Stimulated activated naive CD8-positive, alpha-beta T cell treated with anti-CD3 and anti-CD28 coated beads, Interleukin-15, Interleukin-2, amounts not matched to agents 100 U/mL and 50 U/mL, for 24 hours (primary cell): ENCODE data around the gene CAMK2D.
"Not testable (repeated sequence)": the region's sequence is repeated elsewhere in the genome, so short reads cannot be mapped to it uniquely, and the experiment has no call there.

Experiments used
- ATAC-seq: fragments of 150-1000 bp; cut with Tn5 transposase; one replicate; pipeline ENCODE4 v1.10.0; 2021
- DNase-seq: peaks from one replicate; pipeline ENCODE4 v3.0.0; 2021

The CAMK2D gene

GRCh38 chr4:113730467-113731216, 30.9 kb downstream of the CAMK2D start:
- DNase-seq (no peak), ATAC-seq (peak; percentile 74)

- ATAC-seq, result no peak
Observed at GRCh38 chr4:113727802-113728201, 33.7 kb downstream of the CAMK2D start.

GRCh38 chr4:113725963-113726362, 35.6 kb downstream of the CAMK2D start:
- ATAC-seq (no peak), DNase-seq (no peak)

More at GRCh38 chr4:113727802-113728201, 33.7 kb downstream of the CAMK2D start:
- DNase-seq, result no peak

- no peak for ATAC-seq
- no peak for DNase-seq
Observed at GRCh38 chr4:113718252-113718651, 43.3 kb downstream of the CAMK2D start.

- ATAC-seq (no peak), DNase-seq (no peak)
Observed at GRCh38 chr4:113711883-113712662, 49.5 kb downstream of the CAMK2D start.

- DNase-seq (no peak), ATAC-seq (no peak)
Observed at GRCh38 chr4:113708250-113708649, 53.3 kb downstream of the CAMK2D start.

- DNase-seq (no peak), ATAC-seq (no peak)
Observed at GRCh38 chr4:113707048-113707447, 54.5 kb downstream of the CAMK2D start.

- not testable (repeated sequence) for ATAC-seq, DNase-seq
Observed at GRCh38 chr4:113705097-113705496, 56.4 kb downstream of the CAMK2D start.

GRCh38 chr4:113702596-113702995, 58.9 kb downstream of the CAMK2D start:
- not testable (repeated sequence) for DNase-seq, ATAC-seq

- DNase-seq (no peak), ATAC-seq (no peak)
Observed at GRCh38 chr4:113701169-113701568, 60.4 kb downstream of the CAMK2D start.

GRCh38 chr4:113700602-113701150, 60.9 kb downstream of the CAMK2D start:
- ATAC-seq (no peak), DNase-seq (no peak)

- no peak for ATAC-seq
- DNase-seq, result no peak
Observed at GRCh38 chr4:113699772-113700171, 61.8 kb downstream of the CAMK2D start.

GRCh38 chr4:113697429-113697828, 64.1 kb downstream of the CAMK2D start:
- peak; percentile 62 for ATAC-seq
- DNase-seq, result no peak

GRCh38 chr4:113695328-113696169, 66.0 kb downstream of the CAMK2D start:
- peak; percentile 81 for ATAC-seq
- DNase-seq, result no peak

- DNase-seq (no peak), ATAC-seq (no peak)
Observed at GRCh38 chr4:113694008-113694407, 67.5 kb downstream of the CAMK2D start.

GRCh38 chr4:113692809-113693411, 68.6 kb downstream of the CAMK2D start:
- DNase-seq (no peak), ATAC-seq (no peak)

GRCh38 chr4:113691676-113692075, 69.9 kb downstream of the CAMK2D start:
- DNase-seq, result no peak
- ATAC-seq, result no peak

- DNase-seq, result no peak
- ATAC-seq, result no peak
Observed at GRCh38 chr4:113689394-113689793, 72.1 kb downstream of the CAMK2D start.

- peak; percentile 10 for ATAC-seq
- DNase-seq, result no peak
Observed at GRCh38 chr4:113687067-113687718, 74.3 kb downstream of the CAMK2D start.

- not testable (repeated sequence) for DNase-seq, ATAC-seq
Observed at GRCh38 chr4:113685157-113685556, 76.4 kb downstream of the CAMK2D start.

- DNase-seq (no peak), ATAC-seq (peak; percentile 75)
Observed at GRCh38 chr4:113684534-113685091, 76.9 kb downstream of the CAMK2D start.
